Sigmoid colon (tissue), 7 donors: Measurements from ENCODE around the gene DNASE2B. TPM values are rescaled to one million over a fixed set of nuclear protein-coding genes. Genes with fewer than 3 reads are reported as not detected.

Experiments
- DNase-seq: peaks from one replicate; pipeline ENCODE4 v3.0.0-alpha.2; 2019
- H3K27ac ChIP-seq, 4 donors: fragments of 200-600 bp; sonication (generic); one replicate each; pipeline ENCODE4 v1.5.1; 2016 to 2019; ENCODE audit warnings: mild to moderate bottlenecking in 1 of 4
- H3K27me3 ChIP-seq, 3 donors: fragments of 200-600 bp; sonication (generic); one replicate each; pipeline ENCODE4 v1.5.1; 2019; ENCODE audit warnings: mild to moderate bottlenecking in 1 of 3
- H3K36me3 ChIP-seq, 4 donors: fragments of 200-600 bp; sonication (generic); one replicate each; pipeline ENCODE4 v1.5.1; 2016 to 2019
- H3K4me1 ChIP-seq, 4 donors: fragments of 200-600 bp; sonication (generic); one replicate each; pipeline ENCODE4 v1.5.1; 2017 to 2019
- H3K4me3 ChIP-seq, 4 donors: fragments of 200-600 bp; sonication (generic); one replicate each; pipeline ENCODE4 v1.5.1; 2017 to 2019; ENCODE audit warnings: mild to moderate bottlenecking in 2 of 4, moderate library complexity in 1 of 4
- H3K9me3 ChIP-seq, 4 donors: fragments of 200-600 bp in 3 of 4; sonication (generic) in 3 of 4; one replicate each; pipeline versions ENCODE4 v1.5.1 to v1.6.1; 2013 to 2019
- CTCF ChIP-seq, 4 experiments: fragments of 450-650 bp in 3 of 4; fragments of 200-600 bp in 1 of 4; IDR thresholded peaks; one replicate each; pipeline ENCODE4 v1.5.1; 2016 to 2019; ENCODE audit warnings: antibody characterized with exemption in 4 of 4, mild to moderate bottlenecking in 3 of 4, moderate library complexity in 2 of 4
- EP300 ChIP-seq, 4 donors: sonication (generic); formaldehyde crosslinking; IDR thresholded peaks; one replicate each; pipeline ENCODE4 v1.6.1; 2017; ENCODE audit warnings: antibody characterized with exemption in 4 of 4
- POLR2A ChIP-seq, 2 donors: fragments of 450-650 bp; IDR thresholded peaks; one replicate each; pipeline ENCODE4 v1.6.1; 2016; ENCODE audit warnings: antibody characterized with exemption in 2 of 2, mild to moderate bottlenecking in 2 of 2, moderate library complexity in 2 of 2
- POLR2AphosphoS5 ChIP-seq, 4 donors: sonication (generic); formaldehyde crosslinking; IDR thresholded peaks; one replicate each; pipeline ENCODE4 v1.6.1; 2017; ENCODE audit warnings: antibody characterized with exemption in 4 of 4
- WGBS, 2 donors: extraction: QIAGEN DNeasy Blood & Tissue Kit; methylation state at CpG; one replicate each; pipeline ENCODE4 v1.1.7; 2013; 5-methylcytosine and 5-hydroxymethylcytosine counted together
- intact Hi-C: fragments of 100-400 bp; cut with DNase I; formaldehyde crosslinking; loops from one replicate; pipeline ENCODE4 v1.15.1; 2023
- polyA plus RNA-seq, 3 donors: library from polyadenylated mRNA; stranded (reverse); fragments of 200-250 nt; gene quantifications; one replicate each; pipeline ENCODE4 v1.2.3, GENCODE V29; 2013
- total RNA-seq, 4 donors: library from RNA; depleted of rRNA; stranded (reverse); fragments of >200 nt; gene quantifications; one replicate each; pipeline ENCODE4 v1.1.0, GENCODE V29; 2016
- donor health status: healthy with polysubstance abuse.
- donor health status: Bipolar disorder and iron deficiency.
- donor health status: healthy.

The DNASE2B gene
- total and polyA plus RNA-seq, 7 donors: 0.38 to 0.99 TPM; not detected in 5

DNA sequence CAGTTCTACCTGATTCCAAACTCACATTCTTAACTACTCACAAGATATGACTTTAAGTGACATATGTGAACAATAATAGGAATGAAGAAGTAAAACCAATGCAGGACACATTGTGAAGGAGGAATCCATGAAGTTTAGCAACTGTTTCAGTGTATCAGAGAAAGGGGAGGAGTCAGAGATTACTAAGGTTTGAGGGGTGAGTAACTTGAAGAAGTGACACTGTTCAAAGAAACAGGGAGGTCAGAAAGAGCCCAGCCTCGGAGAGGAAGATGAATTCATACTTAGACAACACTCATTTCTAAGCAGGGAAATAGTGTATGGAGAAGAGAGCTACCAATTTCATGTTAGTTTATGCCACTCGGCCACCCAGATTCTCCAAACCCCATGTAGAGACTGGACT is 52.6 kb downstream of the DNASE2B start:
- H3K27me3 ChIP-seq: no peaks in the 10 kb centered on the region
- no peaks in the 10 kb centered on the region for H3K36me3 ChIP-seq
- DNase-seq: no peak
- H3K4me1 ChIP-seq: no peaks in the 10 kb centered on the region
- H3K9me3 ChIP-seq: no peaks in the 10 kb centered on the region
- WGBS, 2 donors: 81 to 91% methylated on average over 2 of the region's 2 CpGs
- no peak overlapping the region for H3K27ac ChIP-seq
- TF ChIP-seq CTCF (IDR thresholded peaks at IDR 0.05): no peak
- TF ChIP-seq POLR2A (IDR thresholded peaks at IDR 0.05): no peak
- no peak for TF ChIP-seq EP300 (IDR thresholded peaks at IDR 0.05)
- no peak for TF ChIP-seq POLR2AphosphoS5 (IDR thresholded peaks at IDR 0.05)
- intact Hi-C loops: no loop called here
- H3K4me3 ChIP-seq: no peak overlapping the region

GRCh38 chr1:84452436-84452835 is 54.2 kb downstream of the DNASE2B start:
- Histone ChIP-seq H3K36me3 (no peaks in the 10 kb centered on the region), H3K9me3 (no peaks in the 10 kb centered on the region), H3K4me3 (no peak overlapping the region), H3K27me3 (no peaks in the 10 kb centered on the region), H3K4me1 (no peaks in the 10 kb centered on the region), H3K27ac (no peak overlapping the region)
- 66% methylated on average over 3 of the region's 3 CpGs for WGBS, 2 donors
- intact Hi-C loops: no loop called here
- no peak for DNase-seq
- TF ChIP-seq POLR2AphosphoS5 (IDR thresholded peaks at IDR 0.05) (no peak), POLR2A (IDR thresholded peaks at IDR 0.05) (no peak), EP300 (IDR thresholded peaks at IDR 0.05) (no peak), CTCF (IDR thresholded peaks at IDR 0.05) (no peak)

DNA sequence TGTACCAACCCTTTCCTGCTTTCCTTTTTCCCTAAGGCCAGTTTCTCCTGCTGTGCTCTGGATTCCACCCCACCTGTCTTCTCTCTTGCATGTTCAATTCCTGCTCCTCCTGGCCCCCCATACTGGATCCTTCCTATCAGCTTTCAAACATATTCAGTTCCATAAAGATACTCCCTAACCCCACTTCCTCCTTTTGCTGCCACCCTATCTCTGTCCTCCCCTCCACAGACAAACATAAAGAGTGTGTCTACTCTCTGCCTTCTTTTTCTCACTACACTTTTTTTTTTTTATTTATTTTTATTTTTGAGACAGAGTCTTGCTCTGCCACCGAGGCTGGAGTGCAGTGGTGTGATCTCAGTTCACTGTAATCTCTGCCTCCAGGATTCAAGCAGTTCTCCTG is 63.8 kb downstream of the DNASE2B start:
- H3K36me3 ChIP-seq: no peaks in the 10 kb centered on the region
- H3K9me3 ChIP-seq: no peaks in the 10 kb centered on the region
- no peaks in the 10 kb centered on the region for H3K4me1 ChIP-seq
- intact Hi-C loops: no loop called here
- no peak for TF ChIP-seq POLR2AphosphoS5 (IDR thresholded peaks at IDR 0.05)
- TF ChIP-seq CTCF (IDR thresholded peaks at IDR 0.05): no peak
- no peak for TF ChIP-seq EP300 (IDR thresholded peaks at IDR 0.05)
- no peak for TF ChIP-seq POLR2A (IDR thresholded peaks at IDR 0.05)
- no peak overlapping the region for H3K4me3 ChIP-seq
- no peaks in the 10 kb centered on the region for H3K27me3 ChIP-seq
- WGBS, 2 donors: 78 to 80% methylated on average over 1 of the region's 1 CpG
- H3K27ac ChIP-seq: no peak overlapping the region
- DNase-seq: no peak

Other genes starting within 250 kb of the DNASE2B start
- gene SAMD13, start 96.8 kb upstream of the DNASE2B start, total RNA-seq: 1 to 10 TPM in 3 of 4 donors, under 1 TPM in 1; 0.41 to 3.0 (median 2.1) TPM
- gene SAMD13, start 96.8 kb upstream of the DNASE2B start, polyA plus RNA-seq: 10 to 100 TPM in 2 of 3 donors, 1 to 10 TPM in 1; 8.8 to 31.8 (median 21.3) TPM
- 10 to 100 TPM; 30.7 to 66.5 (median 41.8) TPM for gene RPF1, start 80.8 kb downstream of the DNASE2B start, total RNA-seq
- gene RPF1, start 80.8 kb downstream of the DNASE2B start, polyA plus RNA-seq: 10 to 100 TPM; 38.4 to 48.1 (median 42.1) TPM
- under 1 TPM; 0.36 to 0.83 (median 0.62) TPM for gene SPATA1, start 107.9 kb downstream of the DNASE2B start, total RNA-seq
- under 1 TPM in 1 of 3 donors, not detected in 2; 0.44 TPM for gene SPATA1, start 107.9 kb downstream of the DNASE2B start, polyA plus RNA-seq
- gene GNG5, start 108.1 kb downstream of the DNASE2B start, total RNA-seq: 100 to 1,000 TPM in 1 of 4 donors, 10 to 100 TPM in 3; 38.4 to 106 (median 76.2) TPM
- 100 to 1,000 TPM; 200 to 221 (median 210) TPM for gene GNG5, start 108.1 kb downstream of the DNASE2B start, polyA plus RNA-seq
- 10 to 100 TPM in 3 of 4 donors, 1 to 10 TPM in 1; 9.7 to 20.1 (median 14.2) TPM for gene CTBS, start 176.0 kb downstream of the DNASE2B start, total RNA-seq
- 10 to 100 TPM in 1 of 3 donors, 1 to 10 TPM in 2; 8.3 to 12.6 (median 9.9) TPM for gene CTBS, start 176.0 kb downstream of the DNASE2B start, polyA plus RNA-seq